Measurements from ENCODE around the gene DAPK1.

DAPK1 gene

GRCh38 chr9:87597710-87598443 is 100.2 kb downstream of the DAPK1 start:
- no peak for DNase-seq

DNA sequence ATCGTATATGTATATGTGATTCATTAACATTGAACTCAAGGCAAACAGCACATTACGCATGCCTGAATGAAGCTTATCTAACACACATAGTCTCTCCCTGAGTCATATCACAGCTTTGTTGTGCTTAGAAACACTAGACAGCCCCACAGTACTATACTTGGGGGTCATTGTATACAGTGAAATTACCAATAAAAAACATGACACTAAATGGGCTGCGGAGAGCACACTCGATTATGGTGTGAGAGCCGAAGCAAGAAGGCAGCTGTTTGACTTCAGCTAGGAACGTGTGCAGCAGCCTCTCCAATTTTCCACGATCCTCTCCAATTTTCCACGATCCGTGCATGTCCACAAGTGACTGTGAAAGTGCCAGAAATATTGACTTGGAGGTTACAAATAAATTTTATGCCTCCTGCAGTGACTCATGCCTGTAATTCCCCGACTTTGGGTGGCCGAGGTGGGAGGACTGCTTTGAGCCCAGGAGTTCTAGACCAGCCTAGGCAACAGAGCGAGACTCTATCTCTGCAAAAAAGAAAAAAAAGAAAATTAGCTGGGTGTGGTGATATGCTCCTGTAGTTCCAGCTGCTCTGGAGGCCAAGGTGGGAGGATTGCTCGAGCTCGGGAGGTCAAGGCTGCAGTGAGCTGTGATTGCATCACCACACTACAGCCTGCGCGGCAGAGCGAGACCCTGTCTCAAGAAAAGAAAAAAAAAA is 102.4 kb downstream of the DAPK1 start:
- DNase-seq: no peak

DNA sequence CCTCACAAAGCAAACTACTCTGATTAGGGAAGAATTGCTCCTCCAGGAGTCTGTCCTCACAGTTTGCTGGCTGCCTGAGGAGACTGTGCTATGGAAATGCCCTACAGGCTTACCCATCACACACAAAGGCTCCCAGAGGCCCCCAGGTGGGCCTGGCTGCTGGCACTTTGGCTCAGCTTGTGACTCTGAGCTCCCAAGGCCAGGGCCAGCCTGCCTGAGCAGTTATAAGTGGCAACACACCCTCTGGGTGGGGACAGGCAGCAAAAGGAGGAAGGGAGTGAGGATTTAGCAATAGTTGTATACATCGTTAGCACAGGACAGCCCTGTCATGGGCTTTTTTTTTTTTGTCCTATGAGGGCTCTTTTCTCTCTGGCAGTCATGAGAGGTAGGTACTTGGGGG is 103.5 kb downstream of the DAPK1 start:
- no peak for DNase-seq

DNA sequence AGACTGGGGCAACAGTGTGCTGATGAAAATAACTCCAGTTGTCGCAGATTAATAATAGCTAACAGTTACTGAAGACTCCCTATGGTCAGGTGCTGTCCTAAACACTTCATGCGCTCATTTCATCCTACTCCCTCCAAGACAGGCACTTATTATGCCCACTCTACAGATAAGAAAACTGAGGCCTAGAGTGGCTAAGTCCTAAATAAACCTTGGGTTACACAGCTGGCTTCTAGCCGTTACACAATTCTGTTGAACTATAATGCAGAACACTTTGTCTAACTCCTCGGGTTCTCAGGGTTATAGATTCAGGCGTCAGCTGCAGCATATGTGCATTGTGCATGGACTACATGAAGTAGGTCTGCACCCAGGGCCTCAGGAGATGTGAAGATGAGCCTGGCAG is 103.9 kb downstream of the DAPK1 start:
- no peak for DNase-seq

DNA sequence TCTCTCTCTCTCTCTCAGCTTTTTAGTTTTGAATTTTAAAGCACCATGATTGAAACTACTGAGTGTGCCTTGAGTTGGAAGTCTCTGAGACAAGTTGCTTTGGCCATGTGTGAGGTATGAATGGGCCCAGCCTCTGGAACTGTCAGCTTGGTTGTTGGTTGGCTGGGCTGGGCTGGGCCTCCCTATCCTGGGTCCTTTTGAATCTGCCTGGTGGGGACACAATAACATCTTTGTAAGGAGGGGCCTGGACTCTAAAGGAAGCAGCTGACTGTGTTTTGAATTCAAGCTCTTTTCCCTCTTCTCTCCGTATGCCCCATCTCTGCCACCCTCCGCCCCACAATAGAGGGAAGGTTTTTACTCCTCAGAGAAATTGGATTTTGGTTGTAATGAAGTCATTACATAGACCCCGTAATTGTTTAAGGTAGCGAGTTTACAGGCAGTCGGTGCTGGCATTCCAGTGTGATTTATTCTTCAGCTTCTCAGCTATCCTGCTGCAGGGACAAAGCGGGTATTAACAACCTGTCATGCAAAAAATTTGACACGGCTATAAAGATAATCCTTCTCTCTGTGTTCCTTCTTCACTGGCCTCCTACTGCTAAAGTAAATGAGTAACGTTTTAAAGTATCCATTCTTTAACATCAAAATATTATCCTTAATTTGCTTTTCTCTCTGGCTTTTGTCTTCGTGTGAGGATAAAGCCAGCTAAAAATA is 105.4 kb downstream of the DAPK1 start:
- no peak for DNase-seq

DNA sequence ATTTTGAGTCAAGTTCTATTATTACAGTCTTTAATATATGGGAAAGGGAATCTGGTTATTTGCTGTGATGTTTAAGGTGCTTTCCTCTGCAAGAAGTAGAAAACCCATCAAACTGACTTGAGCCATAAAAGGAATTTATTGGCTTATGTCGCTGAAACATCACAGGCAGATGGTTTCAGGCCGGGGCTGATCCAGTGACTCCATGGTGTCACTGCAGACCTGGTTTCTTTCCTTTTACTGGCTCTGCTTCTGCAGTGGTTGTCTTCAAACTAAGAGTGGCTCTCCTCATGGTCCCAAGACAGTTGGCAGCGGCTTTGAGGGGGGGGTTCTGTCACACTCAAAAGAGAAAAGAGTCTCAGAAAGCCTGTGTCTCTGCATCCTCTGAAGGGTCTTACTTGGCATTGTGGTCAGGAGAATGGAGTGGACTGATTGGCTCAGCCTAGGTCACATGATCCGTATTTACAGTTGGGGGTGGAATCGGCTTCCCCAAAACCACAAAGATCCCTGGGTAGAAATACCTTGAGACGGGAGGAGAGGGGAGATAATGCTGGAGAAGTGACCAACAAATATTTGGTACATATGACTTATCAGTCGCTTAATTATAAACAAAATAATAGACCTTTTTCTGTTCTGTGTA is 106.3 kb downstream of the DAPK1 start:
- DNase-seq: no peak

GRCh38 chr9:87604886-87605588 is 107.4 kb downstream of the DAPK1 start:
- no peak for DNase-seq

GRCh38 chr9:87605676-87606075 is 108.0 kb downstream of the DAPK1 start:
- DNase-seq: no peak

DNA sequence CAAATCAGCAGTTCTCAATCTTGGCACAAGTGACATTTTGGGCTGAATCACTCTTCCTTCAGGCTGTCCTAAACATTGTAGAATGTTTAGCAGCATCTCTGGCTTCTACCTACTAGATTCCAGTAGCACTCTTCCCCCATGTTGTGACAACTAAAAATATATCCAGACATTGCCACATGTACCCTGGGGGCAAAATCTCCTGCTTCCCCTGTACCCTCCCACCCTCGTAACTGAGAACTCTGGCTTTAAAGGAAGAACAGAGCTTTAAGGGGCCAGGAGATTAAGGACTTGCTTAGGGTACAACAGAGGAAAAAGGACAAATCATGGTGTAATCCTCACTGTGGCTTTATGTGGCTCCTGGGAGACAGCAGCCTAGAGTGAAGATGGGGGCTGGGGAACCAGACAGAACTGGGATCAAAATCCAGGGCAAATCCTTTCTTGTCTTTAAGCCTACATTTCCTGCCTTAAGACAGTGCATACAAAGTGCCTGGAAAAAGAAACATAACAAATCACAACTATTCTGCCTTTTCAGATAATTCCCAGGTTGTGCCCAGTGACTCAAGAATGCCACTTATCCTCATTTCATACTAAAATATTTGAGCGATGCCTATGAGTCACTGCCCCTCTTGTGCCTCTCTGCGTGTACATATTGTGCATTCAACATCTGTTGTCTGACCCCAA is 109.3 kb downstream of the DAPK1 start:
- DNase-seq: no peak

- DNase-seq: no peak
Observed at GRCh38 chr9:87607859-87608258, 110.2 kb downstream of the DAPK1 start.

GRCh38 chr9:87609002-87609401 is 111.3 kb downstream of the DAPK1 start:
- DNase-seq: no peak

DNA sequence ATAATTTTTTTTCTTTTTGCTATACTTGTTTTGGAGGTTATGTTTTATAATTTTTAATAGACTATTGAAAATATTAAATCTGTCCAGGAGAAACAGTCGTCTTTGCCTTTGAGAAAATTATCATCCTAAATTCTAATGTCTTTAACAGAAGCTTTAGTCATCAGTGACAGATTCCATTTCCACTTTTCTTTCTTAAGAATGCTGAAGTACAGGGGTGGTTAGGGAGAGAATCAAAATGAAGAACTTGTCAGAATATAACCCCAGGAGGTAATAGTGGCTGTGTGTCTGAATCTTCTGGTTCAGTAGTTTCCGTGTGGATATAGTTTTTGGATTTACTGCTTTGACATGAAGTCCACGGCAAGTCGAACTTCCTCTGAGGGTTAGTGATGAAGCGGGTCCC is 111.8 kb downstream of the DAPK1 start:
- DNase-seq: no peak

DNA sequence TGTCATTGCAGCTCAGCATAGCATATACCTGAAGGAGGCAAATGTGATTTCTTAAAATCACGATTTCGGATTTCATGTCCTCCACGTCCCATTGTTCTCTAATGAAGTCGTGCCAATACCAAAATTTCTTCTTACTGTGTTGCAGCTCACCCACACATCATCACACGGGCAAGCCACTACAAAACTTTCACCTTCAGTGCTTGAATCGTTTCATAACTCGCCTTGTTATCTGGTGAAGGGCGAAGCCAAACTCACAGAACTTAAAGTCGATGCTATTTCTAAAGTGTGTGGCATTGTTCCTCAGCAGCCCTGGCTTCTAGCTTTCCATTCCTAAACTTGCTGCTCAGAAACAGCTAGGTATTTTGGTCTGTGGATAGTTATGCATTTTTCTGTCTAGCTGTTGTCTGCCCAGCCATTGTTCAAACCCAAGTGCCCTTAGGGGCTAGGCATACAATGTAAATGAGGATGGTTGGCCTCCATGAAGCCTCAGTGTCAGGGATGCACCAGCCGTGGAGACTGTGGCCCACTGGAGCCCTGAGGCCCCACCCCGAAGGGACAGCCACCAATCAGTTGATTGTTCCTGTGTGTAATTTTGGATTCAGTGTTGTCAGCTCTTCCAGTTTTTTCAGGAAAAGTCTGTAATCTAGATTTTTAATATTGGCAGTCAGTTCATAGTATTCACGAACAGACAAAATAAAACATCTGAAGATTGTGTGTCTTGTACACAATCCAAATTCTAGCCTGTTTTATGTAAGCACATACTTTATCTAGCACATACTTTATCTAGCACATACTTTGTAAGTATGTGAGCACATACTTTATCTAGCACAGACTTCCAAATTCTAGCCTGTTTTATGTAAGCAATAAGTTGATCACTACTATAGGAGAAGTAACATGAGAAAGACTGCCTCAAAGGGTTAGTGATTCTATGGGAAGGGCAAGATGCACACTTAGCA is 112.8 kb downstream of the DAPK1 start:
- no peak for DNase-seq

GRCh38 chr9:87611776-87612175 is 114.1 kb downstream of the DAPK1 start:
- DNase-seq: no peak

GRCh38 chr9:87612536-87612935 is 114.9 kb downstream of the DAPK1 start:
- DNase-seq: no peak

GRCh38 chr9:87613265-87614111 is 115.8 kb downstream of the DAPK1 start:
- no peak for DNase-seq

DNA sequence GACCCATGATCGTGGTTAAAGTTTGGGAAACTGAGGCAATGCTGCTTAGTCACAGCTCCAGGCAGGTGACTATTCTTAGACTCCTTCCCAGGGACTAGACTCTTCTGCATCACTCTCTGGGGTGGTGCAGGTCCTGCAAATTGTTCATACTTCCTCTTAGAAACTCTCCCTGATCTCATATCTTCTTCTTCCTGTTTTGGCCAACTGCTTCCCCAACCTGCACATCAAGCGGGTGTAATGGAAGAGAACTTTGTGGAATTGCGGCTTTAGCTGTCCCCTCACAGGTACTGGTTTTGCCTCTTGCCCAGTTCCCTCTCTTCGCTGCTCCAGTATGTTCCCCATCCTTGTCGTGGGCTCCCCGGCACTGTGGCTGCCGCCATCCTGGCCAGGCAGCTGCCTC is 116.7 kb downstream of the DAPK1 start:
- no peak for DNase-seq

DNA sequence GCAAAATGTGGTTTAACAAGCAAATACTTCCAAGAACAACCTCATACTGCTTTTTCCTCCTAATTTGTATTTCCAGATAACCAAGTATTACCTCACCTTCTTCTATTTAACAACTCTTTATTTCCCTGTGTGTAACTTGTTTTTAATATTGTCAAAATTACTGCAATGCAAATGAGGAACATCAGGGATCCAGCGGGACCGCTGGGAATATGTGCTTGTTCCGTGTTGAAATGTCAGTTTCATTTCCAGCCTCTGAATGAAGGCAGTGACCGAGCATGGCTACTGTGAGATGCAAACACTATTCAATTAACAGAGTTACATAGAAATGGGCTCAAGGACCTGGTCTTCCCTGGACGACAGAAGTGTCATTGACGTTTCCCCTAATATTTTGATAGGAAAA is 117.5 kb downstream of the DAPK1 start:
- no peak for DNase-seq

- DNase-seq: no peak
Observed at GRCh38 chr9:87615547-87616148, 118.0 kb downstream of the DAPK1 start.

GRCh38 chr9:87618226-87618625 is 120.6 kb downstream of the DAPK1 start:
- DNase-seq: no peak
